Fibroblast of the aortic adventitia (primary cell): ENCODE data around the gene PTTG1IP. TPM values are rescaled to one million over a fixed set of nuclear protein-coding genes. Genes with fewer than 3 reads are reported as not detected.
A peak's percentile ranks its signal among the peaks of the same experiment; 100 is the strongest.

ENCODE experiments used
- DNase-seq: peaks from one replicate; pipeline ENCODE4 v3.0.0-alpha.2; 2010; ENCODE audit warnings: low read depth
- H3K4me3 ChIP-seq: 2 replicates; pipeline ENCODE4 v1.5.1; 2011; ENCODE audit warnings: low read depth, mild to moderate bottlenecking, control low read depth, low read length, moderate library complexity
- total RNA-seq: library from RNA; depleted of rRNA; stranded (reverse); fragments of >200 nt; gene quantifications from 2 replicates; pipeline ENCODE4 v1.2.3, GENCODE V29; 2012; ENCODE audit warnings: low replicate concordance
- TF ChIP-seq, protein P1 (sequence below): IDR thresholded peaks from 2 replicates; pipeline ENCODE4 v1.5.1; 2011; ENCODE audit warnings: mild to moderate bottlenecking, low read length, control low read depth, inconsistent platforms; ENCODE audit not compliant: insufficient read depth

PTTG1IP gene
- total RNA-seq, 1 donor, result 226 TPM

DNA sequence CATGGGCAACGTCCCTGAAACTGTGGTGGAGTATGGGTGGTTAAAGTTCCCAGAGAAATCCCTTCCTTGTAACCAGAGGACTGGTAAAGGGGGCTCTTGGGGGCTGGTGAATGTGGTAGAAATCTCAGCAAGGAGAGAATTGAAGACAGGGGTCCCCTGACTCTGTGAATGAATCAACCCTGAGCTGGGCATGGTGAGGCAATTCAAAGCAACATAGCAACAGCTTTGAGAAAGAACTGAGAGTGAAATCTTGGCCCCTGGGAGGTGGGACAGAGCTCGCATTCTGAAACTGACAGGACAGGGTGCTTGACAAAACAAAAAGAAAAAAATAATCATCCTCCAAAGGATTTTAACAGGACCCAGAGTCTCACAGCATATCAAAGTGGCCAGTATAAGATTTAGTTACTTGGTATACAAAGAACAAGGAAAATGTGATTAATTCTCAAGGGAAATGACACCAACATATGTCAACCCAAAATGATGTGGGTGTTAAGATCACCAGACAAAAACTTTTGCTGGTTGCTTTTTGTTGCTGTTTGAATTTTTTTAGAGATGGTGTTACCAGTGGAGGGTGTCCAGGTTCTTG is 43.9 kb downstream of the PTTG1IP start:
- TF ChIP-seq, protein P1, sequence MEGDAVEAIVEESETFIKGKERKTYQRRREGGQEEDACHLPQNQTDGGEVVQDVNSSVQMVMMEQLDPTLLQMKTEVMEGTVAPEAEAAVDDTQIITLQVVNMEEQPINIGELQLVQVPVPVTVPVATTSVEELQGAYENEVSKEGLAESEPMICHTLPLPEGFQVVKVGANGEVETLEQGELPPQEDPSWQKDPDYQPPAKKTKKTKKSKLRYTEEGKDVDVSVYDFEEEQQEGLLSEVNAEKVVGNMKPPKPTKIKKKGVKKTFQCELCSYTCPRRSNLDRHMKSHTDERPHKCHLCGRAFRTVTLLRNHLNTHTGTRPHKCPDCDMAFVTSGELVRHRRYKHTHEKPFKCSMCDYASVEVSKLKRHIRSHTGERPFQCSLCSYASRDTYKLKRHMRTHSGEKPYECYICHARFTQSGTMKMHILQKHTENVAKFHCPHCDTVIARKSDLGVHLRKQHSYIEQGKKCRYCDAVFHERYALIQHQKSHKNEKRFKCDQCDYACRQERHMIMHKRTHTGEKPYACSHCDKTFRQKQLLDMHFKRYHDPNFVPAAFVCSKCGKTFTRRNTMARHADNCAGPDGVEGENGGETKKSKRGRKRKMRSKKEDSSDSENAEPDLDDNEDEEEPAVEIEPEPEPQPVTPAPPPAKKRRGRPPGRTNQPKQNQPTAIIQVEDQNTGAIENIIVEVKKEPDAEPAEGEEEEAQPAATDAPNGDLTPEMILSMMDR, result no peak
- DNase-seq, result no peak
- no peak overlapping the region for H3K4me3 ChIP-seq

DNA sequence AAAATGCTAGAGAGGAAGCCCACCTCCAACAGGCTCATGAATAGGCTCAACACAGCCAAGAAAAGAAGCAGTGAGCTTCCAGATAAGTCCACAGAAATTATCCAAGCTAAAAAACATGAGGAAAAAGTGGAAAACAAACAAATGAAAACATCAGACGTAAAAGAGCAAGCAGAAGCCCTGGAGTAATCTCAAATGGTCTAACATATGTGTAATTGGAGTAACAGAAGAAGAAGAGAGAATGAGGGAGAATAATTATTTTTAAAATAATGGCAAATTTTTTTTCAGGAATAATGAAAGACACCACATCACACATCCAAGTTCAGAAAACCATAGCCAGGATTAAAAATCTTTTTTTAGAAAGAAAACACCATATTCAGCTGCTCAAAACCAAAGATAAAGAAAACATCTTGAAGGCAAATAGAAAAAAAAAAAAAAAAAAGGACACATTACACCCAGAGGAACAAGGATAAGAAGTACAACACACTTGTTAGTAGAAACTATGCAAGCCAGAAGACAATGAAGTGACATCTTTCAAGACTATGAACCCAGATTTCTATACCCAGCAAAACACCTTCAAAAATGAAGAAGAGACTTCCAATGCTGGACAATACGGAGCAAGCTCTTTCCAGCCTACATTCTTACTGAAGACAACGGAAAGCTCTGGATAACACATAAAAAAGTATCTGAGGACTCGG is 45.0 kb downstream of the PTTG1IP start:
- TF ChIP-seq, protein P1, result no peak
- no peak overlapping the region for H3K4me3 ChIP-seq
- no peak for DNase-seq

DNA sequence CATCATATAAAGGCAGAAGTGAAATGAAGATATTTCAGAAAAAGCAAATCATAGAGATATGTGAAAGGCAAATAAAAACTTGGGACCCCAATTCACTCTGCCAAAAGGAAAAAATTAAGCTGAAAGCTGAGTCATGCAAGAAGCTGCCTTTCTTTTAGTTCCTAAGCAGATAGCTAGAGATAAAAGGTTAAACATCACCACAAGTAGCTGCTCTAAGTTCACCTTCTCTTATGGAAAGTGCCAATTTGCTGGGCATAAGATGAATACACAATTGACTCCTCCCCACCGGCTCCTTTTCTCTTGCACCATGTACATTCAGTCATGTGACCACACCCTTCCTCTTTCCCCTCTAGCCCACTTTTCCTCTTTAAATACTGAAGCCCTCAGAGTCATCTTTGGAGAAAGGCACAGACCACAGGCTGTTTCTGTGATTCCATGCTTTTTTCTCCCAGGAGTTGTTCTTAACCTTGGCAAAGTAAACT is 50.3 kb downstream of the PTTG1IP start:
- DNase-seq, result no peak
- TF ChIP-seq, protein P1, result no peak
- H3K4me3 ChIP-seq, result no peak overlapping the region

DNA sequence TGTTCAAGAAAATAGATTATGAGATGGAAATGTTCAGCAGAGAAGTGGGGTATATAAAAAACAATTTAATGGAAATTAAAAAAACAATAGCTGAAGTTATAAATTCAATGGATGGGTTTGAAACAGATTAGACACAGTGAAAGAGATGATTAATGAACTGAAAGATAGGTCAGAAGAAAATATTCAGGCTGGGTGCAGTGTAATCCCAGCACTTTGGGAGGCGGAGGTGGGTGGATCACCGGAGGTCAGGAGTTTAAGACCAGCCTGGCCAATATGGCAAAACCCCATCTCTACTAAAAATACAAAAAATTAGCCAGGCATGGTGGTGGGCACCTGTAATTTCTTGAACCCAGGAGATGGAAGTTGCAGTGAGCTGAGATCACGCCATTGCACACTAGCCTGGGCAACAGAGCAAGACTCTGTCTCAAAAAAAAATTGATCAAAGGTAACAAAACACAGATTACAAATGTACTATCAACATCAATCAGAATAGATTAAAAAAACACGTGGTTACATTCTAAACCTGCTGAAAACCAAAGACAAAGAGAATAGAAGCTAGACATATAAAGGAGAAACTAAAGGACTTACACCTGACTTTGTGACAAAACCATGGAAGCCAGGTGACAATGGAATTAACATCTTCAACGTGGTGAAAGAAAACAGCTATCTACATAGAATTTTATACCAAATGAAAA is 50.9 kb downstream of the PTTG1IP start:
- TF ChIP-seq, protein P1, result no peak
- DNase-seq, result no peak
- no peak overlapping the region for H3K4me3 ChIP-seq

DNA sequence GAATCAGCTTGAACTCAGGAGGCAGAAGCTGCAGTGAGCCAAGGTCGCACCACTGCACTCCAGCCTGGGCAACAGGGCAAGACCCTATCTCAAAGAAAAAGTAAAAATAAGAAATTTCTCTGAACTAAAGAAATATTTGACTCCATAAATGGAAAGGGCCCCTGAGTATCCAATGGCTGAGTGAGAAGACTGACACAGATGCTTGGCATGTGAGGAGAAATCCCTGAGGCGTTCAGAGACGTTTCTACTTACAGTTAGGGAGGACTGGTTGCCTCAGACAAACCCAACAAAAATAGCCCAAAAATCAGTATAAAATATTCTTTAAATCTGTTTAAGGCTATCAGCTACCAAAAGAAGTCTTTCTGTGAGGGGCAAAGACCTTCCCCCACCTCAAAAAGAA is 52.6 kb downstream of the PTTG1IP start:
- peak; percentile 18 for DNase-seq
- TF ChIP-seq, protein P1, result no peak
- H3K4me3 ChIP-seq, result no peak overlapping the region

DNA sequence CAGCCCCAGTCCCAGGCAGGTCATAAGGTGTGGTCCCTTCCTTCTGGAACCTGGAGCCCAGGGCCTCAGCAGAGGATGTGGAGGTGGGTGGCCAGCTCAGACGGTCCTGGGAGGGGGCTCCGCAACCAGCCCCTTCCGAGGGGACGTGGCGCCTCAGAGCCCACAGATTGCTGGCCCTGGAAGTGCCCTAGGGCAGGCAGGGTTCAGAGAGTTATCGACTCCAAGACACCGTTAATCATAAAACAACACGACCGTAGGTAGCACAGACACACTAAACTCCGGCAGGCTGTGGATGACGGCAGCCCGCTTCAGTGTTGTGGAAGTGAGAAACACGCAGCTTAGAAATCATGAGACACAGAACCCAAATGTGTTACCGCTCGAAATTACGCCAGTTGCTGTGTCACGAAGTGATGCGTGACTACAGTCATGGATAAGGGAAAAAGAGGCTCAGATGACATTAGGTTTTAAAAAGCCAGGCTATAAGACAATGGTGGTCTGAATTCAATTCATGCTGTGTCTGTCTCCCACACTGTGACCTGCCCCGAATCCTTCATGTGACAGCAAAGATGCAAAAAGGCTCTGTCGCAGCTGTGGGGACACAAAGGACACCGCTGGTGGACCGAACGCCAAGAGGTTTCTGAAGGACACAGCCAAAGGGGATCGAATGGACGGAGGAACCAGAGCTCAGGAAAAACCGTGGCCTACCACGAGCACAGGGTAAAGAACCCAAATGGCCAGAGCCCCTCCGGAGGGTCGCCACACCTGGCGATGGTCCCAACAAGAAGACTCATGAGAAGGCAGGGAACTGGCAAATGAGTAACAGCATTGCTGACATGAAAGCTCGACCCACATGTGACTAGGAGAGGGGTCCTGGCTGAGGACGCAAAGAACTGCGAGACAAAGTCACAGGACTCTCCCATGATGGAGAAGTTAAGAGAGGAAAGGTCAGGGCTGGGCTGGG is 53.9 kb downstream of the PTTG1IP start:
- TF ChIP-seq, protein P1, result no peak
- H3K4me3 ChIP-seq, result no peak overlapping the region
- no peak for DNase-seq
